ENCODE measurements around the gene CLEC7A.

CLEC7A gene

GRCh38 chr12:10130042-10130441 lies at the start of gene CLEC7A:
Gene CLEC7A, minus strand, starts transcription at chr12:10130199. Its CDS starts 117 bp downstream, at chr12:10130082.
- peak; percentile 82 for DNase-seq

DNA sequence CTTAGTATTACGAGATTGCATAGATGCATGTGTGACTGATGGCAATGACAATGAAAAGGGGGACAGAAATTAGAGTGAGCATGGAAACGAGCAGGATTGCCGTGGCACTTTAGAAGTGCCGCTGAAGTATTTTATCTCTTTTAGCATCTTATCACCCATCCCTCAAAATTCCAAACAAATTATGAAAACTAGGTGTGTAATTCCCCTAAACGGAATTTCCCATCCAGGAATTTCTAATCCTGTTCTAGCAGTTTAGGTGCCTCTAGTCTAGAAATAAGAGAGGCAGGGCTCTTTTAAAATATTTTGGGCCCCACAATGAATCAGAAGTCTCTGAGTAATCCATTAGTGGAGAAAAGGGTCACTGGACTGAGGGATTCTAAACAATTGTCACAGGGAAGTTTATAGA lies 49.8 kb upstream of the CLEC7A start:
- no peak for DNase-seq

- no peak for DNase-seq
These were observed 48.8 kb upstream of the CLEC7A start, which contains the start of gene TMEM52B for GRCh38 chr12:10178821-10179220. Gene TMEM52B, plus strand, starts transcription at chr12:10179032. Its CDS starts 543 bp downstream, at chr12:10179575.

DNA sequence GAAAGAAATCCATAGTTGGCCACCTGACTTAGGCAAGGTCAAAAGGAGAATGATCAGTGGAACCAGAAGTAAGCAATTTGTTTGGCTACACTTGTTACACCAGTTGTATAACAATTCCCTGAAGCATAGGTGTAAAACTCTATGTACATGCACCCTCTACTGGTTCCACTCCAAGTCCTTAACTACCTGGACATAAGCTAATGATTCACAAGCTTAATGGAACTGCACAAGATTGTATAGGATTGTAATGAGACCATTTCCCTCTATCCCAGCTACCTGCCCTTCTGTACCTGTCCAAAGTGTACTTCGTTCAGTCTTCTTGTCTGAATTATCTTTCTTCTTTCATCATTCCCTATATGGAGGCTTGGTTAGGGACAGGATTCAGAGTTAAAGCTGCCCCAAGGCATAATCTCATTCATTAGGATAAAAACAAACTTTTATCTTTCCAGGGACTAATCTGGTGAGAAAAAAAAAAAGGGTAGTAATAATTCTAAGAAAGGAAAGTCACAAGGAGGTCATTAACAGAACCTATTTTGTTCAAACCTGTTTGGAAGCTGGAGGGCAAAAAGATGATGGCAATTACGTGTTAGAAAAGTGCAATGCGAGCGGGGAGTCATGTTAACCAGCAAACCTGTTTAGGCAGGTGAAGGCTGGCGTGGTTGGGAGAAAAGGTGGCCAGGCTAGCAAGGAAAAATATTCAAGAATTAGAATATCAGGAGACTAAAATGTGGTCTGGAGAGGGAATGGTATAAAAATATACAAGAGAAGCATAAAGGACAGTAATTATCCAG lies 46.0 kb upstream of the CLEC7A start:
- DNase-seq, result no peak

- no peak for DNase-seq
These were observed 45.1 kb upstream of the CLEC7A start for GRCh38 chr12:10174986-10175614.

DNA sequence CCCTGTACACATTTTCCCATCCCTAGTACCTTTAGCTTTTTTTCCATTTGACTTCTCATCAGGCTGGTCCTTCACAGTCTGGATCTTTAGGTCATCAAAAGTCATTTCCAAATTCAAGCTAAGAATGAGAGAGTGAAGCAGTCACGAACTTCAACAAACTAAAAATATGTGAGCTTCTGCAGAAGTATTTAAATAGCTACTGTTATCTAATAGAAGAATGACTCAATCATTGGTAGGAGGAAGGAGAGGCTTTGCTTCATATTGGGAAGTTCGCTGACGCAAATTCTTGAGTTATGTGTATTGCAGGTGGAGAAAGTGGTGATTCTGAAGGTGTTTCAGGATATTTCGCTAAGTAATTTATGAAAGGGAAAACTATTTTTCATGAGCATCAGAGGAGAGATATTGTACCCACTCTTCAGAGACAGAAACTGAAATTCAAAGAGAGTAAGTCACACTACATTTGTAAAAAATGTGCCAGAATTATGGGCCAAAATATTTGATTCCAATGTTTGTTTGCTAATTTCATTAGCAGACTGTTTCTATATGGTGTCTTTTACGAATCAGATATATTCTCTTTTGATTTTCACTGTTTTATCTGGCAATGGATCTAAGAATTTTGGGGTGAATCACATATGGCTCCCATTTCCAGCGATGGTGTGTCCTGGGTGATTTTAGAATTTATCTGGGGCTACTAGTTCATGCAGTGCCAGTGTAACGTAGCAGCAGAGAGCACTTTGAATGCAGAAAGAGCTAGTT lies 42.2 kb upstream of the CLEC7A start, which contains the start of gene OLR1:
Gene OLR1, minus strand, starts transcription at position 160 of the 756 bp plus-strand sequence. Its CDS starts 55 bp downstream, at position 105.
- peak; percentile 73 for DNase-seq

GRCh38 chr12:10170216-10170615 lies 40.2 kb upstream of the CLEC7A start:
- DNase-seq, result no peak

DNA sequence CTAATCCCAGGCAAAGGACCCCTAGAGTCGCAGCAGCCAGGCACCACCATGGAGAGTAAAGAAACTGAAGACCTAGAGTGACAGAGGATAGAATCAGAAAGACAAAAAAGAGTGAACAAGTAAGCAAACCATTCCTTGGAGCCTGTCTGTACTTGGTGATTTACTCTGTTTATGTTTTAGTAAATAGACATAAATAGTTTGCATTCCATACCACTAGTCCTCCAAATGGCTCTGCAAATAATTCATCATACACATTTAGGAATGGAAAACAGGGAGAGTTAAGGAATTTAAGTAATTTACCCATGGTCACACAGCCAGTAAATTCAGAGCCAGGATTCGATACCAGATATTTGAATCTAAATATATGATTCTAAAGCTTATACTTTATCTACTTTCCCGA lies 39.1 kb upstream of the CLEC7A start:
- DNase-seq, result no peak

DNA sequence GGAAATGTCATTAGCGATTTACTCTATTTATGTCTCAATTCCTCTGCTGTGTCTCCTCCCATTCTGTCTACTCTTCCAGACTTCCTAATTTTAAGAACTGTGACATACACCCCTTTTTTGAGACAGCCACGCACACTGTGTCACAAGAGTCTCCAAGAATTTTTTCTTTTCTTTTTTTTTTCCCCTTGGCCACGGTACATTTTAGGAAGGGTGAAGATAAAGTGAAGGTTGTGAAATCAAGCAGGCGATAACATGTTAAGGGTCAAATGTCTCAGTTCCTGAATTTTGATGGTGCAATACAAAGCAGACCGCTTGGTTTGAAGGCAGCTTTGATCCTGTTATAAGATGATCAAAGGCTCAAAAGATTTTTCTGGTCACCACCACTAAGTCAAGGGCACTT lies 37.6 kb upstream of the CLEC7A start:
- peak; percentile 77 for DNase-seq

DNA sequence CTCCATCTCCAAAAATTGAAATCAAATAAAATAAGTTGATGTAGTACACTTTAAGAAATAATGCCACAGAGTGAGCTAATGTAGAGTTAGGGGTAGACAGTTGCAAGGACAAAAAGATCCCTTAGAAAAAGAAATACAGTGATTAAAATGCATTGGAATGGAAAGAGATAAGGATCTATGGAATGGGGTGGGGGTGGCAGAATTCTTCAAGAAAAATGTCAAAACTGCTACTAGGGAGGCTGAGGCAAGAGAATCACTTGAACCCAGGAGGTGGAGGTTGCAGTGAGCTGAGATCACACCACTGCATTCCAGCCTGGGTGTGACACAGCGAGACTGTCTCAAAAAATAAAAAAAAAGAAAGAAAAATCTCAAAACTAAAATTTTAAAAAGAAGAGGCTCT lies 35.4 kb upstream of the CLEC7A start:
- DNase-seq, result no peak

- no peak for DNase-seq
These were observed 33.1 kb upstream of the CLEC7A start for GRCh38 chr12:10163084-10163483.

- DNase-seq, result peak; percentile 48
These were observed 30.8 kb upstream of the CLEC7A start for GRCh38 chr12:10160617-10161385.

DNA sequence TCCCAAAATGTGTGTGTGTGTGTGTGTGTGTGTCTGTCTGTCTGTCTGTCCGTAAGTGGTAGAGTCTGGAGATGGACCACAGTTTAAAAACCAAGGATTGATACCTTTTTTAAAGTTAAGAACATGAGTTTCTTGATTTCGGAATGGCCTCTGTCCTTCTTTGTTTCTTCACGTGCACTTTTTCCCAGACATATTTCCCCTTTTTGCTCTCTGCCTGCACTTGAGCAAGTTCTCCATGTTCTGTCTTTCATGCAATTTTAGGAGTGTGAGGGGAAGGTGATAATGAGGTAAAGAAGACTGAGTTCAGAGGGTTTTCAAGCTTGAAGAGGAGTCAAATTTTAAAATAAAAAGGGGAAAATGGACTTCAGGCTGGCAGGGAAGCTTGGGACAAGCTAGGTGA lies 29.3 kb upstream of the CLEC7A start:
- DNase-seq, result peak; percentile 29

GRCh38 chr12:10158406-10158805 lies 28.4 kb upstream of the CLEC7A start:
- peak; percentile 46 for DNase-seq

DNA sequence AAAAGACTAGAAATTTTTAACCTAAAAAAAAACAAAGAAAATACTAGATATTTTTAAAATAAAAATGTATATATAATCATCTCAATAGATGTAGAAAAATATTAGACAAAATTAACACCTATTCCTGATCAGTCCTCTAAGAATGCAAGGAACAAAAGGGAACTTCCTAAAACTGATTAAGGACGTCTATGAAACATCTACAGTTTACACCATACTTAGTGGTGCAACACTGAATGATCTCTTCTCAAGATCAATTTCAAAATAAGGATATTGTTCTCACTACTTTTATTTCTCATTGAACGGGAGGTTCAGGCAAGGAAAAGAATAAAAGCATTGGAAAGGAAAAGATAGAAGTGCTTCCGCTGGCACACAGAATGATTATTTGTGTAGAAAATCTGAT lies 26.0 kb upstream of the CLEC7A start:
- DNase-seq, result peak; percentile 50

DNA sequence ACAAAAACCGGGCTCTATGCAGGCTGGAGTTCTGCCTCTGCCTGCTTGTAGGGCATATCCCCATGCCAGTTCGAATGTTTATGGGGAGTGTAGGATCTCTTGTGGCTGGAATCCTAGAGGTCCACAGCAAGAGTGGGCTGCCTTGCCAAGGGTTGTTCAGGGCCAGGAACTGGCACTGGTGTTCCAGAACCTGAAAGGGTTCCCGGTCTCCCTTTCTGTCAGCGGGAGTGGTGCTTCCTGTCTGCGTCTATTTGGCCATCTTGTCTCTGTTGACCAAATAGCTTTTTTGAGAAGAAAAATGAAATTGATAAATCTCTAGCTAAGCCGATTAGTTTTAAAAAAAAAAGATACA lies 24.1 kb upstream of the CLEC7A start:
- DNase-seq, result no peak

GRCh38 chr12:10153271-10154144 lies 23.5 kb upstream of the CLEC7A start:
- DNase-seq, result peak; percentile 84

GRCh38 chr12:10151621-10152020 lies 21.6 kb upstream of the CLEC7A start:
- no peak for DNase-seq

GRCh38 chr12:10147714-10148403 lies 17.9 kb upstream of the CLEC7A start:
- DNase-seq, result no peak

GRCh38 chr12:10142976-10143589 lies 13.1 kb upstream of the CLEC7A start:
- peak; percentile 72 for DNase-seq

GRCh38 chr12:10140001-10140400 lies 10.0 kb upstream of the CLEC7A start:
- peak; percentile 75 for DNase-seq
